K562 (cell line): ENCODE results near the gene PIK3CB. TPM values are rescaled to one million over a fixed set of nuclear protein-coding genes. Genes with fewer than 3 reads are reported as not detected.

Source experiments
- FOXP1 ChIP-seq: sonication (generic); formaldehyde crosslinking; IDR thresholded peaks from 2 replicates; pipeline ENCODE4 v1.8.0; 2022; ENCODE audit warnings: mild to moderate bottlenecking, missing genetic modification reagents
- MAZ ChIP-seq, 2 experiments: fragments of 450-650 bp in 1 of 2; sonication (generic) in 1 of 2; formaldehyde crosslinking; IDR thresholded peaks in 1 of 2; conservative IDR thresholded peaks in 1 of 2; 2 replicates each; pipeline versions ENCODE4 v1.4.0 to v1.5.0; 2020; ENCODE audit warnings: mild to moderate bottlenecking in 1 of 2, missing genetic modification reagents in 1 of 2
- NEUROD1 ChIP-seq: fragments of 150-350 bp; IDR thresholded peaks from 2 replicates; pipeline ENCODE4 v1.6.1; 2014; ENCODE audit warnings: borderline replicate concordance, low read length, low read depth; ENCODE audit not compliant: partially characterized antibody
- SMAD1 ChIP-seq: fragments of 150-350 bp; IDR thresholded peaks from 2 replicates; pipeline ENCODE4 v1.6.1; 2014; ENCODE audit warnings: low read length, low read depth; ENCODE audit not compliant: partially characterized antibody
- TAF9B ChIP-seq: fragments of 450-650 bp; IDR thresholded peaks from 2 replicates; pipeline ENCODE4 v1.6.1; 2018; ENCODE audit warnings: mild to moderate bottlenecking; ENCODE audit not compliant: partially characterized antibody
- ZNF830 ChIP-seq: fragments of 250-450 bp; sonication (Bioruptor Pico); IDR thresholded peaks from 2 replicates; pipeline ENCODE4 v1.5.0; 2021; ENCODE audit warnings: mild to moderate bottlenecking
- polyA plus RNA-seq, 8 experiments: library from polyadenylated mRNA; depleted of rRNA in 4 of 8; stranded (reverse) in 5 of 8; unstranded in 3 of 8; fragments of >200 nt; fragmentation: Nextera tagmentation in 2 of 8; fragmentation: Illumina TruSeq in 1 of 8; extraction: Ambion mirVana in 2 of 8; extraction: Trizol in 1 of 8; gene quantifications; 2 replicates each; pipeline versions ENCODE4 v1.2.1 to v1.2.3, GENCODE V29; 2011 to 2014; ENCODE audit warnings: inconsistent platforms in 1 of 8, missing spikeins in 1 of 8
- total RNA-seq, 7 experiments: library from RNA; depleted of rRNA in 6 of 7; stranded (reverse); fragments of >200 nt in 6 of 7; fragmentation: Illumina TruSeq in 2 of 7; extraction: Trizol in 2 of 7; gene quantifications; 2 replicates each; pipeline versions ENCODE4 v1.2.1 to v1.2.3, GENCODE V29; 2011 to 2021; ENCODE audit warnings: low replicate concordance in 1 of 7
- TF ChIP-seq, protein P1 (sequence below): fragments of 450-650 bp; IDR thresholded peaks from 2 replicates; pipeline ENCODE4 v1.6.1; 2016; ENCODE audit warnings: mild to moderate bottlenecking, moderate library complexity
- TF ChIP-seq, protein P2 (sequence below), 2 experiments: fragments of 450-650 bp; formaldehyde crosslinking in 1 of 2; IDR thresholded peaks; 2 replicates each; pipeline versions ENCODE4 v1.4.0 to v1.6.1; 2014 to 2020; ENCODE audit warnings: mild to moderate bottlenecking in 2 of 2, borderline replicate concordance in 1 of 2, low read depth in 1 of 2

Gene PIK3CB
- total and polyA plus RNA-seq, 9 of the 15 experiments (the other 6 are each of a cell fraction or from before 2014, with no cell fraction given): 15.3 to 62.6 (median 28.3) TPM

GRCh38 chr3:138675393-138675792, 159.3 kb downstream of the PIK3CB start (continued):
- TF ChIP-seq, protein P1, sequence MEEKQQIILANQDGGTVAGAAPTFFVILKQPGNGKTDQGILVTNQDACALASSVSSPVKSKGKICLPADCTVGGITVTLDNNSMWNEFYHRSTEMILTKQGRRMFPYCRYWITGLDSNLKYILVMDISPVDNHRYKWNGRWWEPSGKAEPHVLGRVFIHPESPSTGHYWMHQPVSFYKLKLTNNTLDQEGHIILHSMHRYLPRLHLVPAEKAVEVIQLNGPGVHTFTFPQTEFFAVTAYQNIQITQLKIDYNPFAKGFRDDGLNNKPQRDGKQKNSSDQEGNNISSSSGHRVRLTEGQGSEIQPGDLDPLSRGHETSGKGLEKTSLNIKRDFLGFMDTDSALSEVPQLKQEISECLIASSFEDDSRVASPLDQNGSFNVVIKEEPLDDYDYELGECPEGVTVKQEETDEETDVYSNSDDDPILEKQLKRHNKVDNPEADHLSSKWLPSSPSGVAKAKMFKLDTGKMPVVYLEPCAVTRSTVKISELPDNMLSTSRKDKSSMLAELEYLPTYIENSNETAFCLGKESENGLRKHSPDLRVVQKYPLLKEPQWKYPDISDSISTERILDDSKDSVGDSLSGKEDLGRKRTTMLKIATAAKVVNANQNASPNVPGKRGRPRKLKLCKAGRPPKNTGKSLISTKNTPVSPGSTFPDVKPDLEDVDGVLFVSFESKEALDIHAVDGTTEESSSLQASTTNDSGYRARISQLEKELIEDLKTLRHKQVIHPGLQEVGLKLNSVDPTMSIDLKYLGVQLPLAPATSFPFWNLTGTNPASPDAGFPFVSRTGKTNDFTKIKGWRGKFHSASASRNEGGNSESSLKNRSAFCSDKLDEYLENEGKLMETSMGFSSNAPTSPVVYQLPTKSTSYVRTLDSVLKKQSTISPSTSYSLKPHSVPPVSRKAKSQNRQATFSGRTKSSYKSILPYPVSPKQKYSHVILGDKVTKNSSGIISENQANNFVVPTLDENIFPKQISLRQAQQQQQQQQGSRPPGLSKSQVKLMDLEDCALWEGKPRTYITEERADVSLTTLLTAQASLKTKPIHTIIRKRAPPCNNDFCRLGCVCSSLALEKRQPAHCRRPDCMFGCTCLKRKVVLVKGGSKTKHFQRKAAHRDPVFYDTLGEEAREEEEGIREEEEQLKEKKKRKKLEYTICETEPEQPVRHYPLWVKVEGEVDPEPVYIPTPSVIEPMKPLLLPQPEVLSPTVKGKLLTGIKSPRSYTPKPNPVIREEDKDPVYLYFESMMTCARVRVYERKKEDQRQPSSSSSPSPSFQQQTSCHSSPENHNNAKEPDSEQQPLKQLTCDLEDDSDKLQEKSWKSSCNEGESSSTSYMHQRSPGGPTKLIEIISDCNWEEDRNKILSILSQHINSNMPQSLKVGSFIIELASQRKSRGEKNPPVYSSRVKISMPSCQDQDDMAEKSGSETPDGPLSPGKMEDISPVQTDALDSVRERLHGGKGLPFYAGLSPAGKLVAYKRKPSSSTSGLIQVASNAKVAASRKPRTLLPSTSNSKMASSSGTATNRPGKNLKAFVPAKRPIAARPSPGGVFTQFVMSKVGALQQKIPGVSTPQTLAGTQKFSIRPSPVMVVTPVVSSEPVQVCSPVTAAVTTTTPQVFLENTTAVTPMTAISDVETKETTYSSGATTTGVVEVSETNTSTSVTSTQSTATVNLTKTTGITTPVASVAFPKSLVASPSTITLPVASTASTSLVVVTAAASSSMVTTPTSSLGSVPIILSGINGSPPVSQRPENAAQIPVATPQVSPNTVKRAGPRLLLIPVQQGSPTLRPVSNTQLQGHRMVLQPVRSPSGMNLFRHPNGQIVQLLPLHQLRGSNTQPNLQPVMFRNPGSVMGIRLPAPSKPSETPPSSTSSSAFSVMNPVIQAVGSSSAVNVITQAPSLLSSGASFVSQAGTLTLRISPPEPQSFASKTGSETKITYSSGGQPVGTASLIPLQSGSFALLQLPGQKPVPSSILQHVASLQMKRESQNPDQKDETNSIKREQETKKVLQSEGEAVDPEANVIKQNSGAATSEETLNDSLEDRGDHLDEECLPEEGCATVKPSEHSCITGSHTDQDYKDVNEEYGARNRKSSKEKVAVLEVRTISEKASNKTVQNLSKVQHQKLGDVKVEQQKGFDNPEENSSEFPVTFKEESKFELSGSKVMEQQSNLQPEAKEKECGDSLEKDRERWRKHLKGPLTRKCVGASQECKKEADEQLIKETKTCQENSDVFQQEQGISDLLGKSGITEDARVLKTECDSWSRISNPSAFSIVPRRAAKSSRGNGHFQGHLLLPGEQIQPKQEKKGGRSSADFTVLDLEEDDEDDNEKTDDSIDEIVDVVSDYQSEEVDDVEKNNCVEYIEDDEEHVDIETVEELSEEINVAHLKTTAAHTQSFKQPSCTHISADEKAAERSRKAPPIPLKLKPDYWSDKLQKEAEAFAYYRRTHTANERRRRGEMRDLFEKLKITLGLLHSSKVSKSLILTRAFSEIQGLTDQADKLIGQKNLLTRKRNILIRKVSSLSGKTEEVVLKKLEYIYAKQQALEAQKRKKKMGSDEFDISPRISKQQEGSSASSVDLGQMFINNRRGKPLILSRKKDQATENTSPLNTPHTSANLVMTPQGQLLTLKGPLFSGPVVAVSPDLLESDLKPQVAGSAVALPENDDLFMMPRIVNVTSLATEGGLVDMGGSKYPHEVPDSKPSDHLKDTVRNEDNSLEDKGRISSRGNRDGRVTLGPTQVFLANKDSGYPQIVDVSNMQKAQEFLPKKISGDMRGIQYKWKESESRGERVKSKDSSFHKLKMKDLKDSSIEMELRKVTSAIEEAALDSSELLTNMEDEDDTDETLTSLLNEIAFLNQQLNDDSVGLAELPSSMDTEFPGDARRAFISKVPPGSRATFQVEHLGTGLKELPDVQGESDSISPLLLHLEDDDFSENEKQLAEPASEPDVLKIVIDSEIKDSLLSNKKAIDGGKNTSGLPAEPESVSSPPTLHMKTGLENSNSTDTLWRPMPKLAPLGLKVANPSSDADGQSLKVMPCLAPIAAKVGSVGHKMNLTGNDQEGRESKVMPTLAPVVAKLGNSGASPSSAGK: no peak
- TF ChIP-seq FOXP1 (no peak), MAZ (CRISPR knock-in tag; conservative IDR thresholded peaks at IDR 0.05 in 1 of 2, IDR thresholded peaks at IDR 0.05 in 1 of 2) (no peak), SMAD1 (no peak), NEUROD1 (no peak), ZNF830 (CRISPR knock-in tag) (no peak), TAF9B (no peak)
- TF ChIP-seq, protein P2, sequence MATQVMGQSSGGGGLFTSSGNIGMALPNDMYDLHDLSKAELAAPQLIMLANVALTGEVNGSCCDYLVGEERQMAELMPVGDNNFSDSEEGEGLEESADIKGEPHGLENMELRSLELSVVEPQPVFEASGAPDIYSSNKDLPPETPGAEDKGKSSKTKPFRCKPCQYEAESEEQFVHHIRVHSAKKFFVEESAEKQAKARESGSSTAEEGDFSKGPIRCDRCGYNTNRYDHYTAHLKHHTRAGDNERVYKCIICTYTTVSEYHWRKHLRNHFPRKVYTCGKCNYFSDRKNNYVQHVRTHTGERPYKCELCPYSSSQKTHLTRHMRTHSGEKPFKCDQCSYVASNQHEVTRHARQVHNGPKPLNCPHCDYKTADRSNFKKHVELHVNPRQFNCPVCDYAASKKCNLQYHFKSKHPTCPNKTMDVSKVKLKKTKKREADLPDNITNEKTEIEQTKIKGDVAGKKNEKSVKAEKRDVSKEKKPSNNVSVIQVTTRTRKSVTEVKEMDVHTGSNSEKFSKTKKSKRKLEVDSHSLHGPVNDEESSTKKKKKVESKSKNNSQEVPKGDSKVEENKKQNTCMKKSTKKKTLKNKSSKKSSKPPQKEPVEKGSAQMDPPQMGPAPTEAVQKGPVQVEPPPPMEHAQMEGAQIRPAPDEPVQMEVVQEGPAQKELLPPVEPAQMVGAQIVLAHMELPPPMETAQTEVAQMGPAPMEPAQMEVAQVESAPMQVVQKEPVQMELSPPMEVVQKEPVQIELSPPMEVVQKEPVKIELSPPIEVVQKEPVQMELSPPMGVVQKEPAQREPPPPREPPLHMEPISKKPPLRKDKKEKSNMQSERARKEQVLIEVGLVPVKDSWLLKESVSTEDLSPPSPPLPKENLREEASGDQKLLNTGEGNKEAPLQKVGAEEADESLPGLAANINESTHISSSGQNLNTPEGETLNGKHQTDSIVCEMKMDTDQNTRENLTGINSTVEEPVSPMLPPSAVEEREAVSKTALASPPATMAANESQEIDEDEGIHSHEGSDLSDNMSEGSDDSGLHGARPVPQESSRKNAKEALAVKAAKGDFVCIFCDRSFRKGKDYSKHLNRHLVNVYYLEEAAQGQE (IDR thresholded peaks at IDR 0.05; ENCODE audit: borderline replicate concordance): no peak
- TF ChIP-seq, protein P2 (CRISPR knock-in tag; IDR thresholded peaks at IDR 0.05; ENCODE audit: low read depth): no peak
